ENCODE measurements around the gene ANKRD65. TPM values are rescaled to one million over a fixed set of nuclear protein-coding genes. Genes with fewer than 3 reads are reported as not detected.
A peak's percentile ranks its signal among the peaks of the same experiment; 100 is the strongest.
"Not testable (repeated sequence)": the region's sequence is repeated elsewhere in the genome, so short reads cannot be mapped to it uniquely, and the experiment has no call there.

ANKRD65 gene
- total and polyA plus RNA-seq, 12 donors = 0.22 to 3.4 (median 1.6) TPM

DNA sequence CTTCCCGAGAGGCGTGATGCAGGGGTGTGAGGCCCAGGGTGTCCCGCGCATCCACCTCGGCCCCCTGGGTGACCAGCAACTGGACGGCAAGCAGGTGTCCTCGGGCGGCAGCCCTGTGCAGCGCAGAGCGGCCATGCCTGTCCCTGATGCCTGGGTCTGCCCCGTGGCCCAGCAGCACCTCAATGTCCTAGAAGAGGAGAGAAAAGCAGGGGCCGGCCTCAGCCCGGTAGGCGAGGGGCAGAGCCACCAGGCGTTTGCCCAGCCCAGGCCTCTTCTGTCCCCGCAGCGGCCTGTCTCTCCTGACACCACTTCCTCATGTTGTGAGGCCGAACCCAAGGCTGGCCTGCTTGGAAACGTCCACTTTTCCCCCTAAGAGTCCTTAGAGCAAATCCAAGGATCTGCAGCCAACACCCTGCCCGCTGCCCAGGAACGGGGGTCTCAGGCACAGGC, 1.7 kb downstream of the ANKRD65 start:
- Histone ChIP-seq H3K36me3 (replicated peaks in 1 of 2) (no peaks in the 10 kb centered on the region), H3K4me1 (replicated peaks in 1 of 2) (no peaks in the 10 kb centered on the region), H3K9me3 (replicated peaks in 1 of 3) (no peaks in the 10 kb centered on the region), H3K27me3 (no peaks in the 10 kb centered on the region), H3K27ac (peak overlapping the region in 2 of 5 donors; percentile 38 to 40), H3K4me3 (peak overlapping the region in 1 of 4 donors; percentile 34)
- no peak for DNase-seq
- TF ChIP-seq, protein P1, sequence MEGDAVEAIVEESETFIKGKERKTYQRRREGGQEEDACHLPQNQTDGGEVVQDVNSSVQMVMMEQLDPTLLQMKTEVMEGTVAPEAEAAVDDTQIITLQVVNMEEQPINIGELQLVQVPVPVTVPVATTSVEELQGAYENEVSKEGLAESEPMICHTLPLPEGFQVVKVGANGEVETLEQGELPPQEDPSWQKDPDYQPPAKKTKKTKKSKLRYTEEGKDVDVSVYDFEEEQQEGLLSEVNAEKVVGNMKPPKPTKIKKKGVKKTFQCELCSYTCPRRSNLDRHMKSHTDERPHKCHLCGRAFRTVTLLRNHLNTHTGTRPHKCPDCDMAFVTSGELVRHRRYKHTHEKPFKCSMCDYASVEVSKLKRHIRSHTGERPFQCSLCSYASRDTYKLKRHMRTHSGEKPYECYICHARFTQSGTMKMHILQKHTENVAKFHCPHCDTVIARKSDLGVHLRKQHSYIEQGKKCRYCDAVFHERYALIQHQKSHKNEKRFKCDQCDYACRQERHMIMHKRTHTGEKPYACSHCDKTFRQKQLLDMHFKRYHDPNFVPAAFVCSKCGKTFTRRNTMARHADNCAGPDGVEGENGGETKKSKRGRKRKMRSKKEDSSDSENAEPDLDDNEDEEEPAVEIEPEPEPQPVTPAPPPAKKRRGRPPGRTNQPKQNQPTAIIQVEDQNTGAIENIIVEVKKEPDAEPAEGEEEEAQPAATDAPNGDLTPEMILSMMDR (IDR thresholded peaks at IDR 0.05) = no peak
- no peak for TF ChIP-seq POLR2A (IDR thresholded peaks at IDR 0.05)
- intact Hi-C loops (cut with DNase I) = no loop called here
- 81 to 94% (median 87%) methylated on average over 15 to 21 of the region's 21 CpGs for WGBS, 4 donors

DNA sequence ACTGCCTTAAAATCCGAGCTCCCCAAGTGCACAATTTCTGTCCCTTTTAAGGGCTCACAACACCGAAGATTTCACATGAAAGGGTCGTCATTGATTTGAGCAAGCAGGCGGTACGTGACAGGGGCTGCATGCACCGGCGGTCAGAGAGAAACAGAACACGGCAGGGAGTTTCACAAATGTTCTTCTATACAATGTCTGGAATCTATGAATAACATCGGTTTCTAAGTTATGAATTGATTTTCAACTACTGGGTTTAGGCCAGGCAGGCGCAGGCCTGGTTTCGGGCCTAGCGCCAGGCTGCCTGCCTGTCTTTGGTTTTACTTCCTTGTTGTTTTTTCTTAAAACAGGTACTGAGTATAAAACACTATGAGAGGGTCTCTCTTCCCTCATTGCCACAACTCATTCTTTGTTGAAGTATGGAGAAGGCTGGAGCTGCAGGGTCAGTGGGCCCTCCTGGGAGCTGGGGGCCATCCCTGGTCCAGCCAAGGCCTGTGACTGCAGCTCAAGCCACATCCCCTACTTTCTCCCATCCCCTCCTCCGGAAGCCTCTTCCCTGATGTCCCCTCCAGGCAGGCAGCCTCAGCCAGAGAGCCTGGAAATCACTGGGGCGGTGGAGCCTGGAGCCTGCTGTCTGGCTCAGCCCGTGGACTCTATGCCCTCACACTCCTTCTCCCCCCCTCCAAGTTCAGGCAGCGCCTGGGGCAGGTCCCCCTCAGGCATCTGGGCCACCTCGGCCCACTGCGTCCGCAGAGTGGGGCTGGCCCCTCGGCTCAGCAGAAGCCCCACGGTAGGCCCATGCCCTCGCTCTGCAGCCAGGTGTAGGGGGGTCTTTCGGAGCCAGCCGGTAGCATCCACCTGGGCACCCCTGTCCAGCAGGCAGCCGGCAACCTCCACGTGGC, 2.4 kb downstream of the ANKRD65 start:
- no peak overlapping the region for H3K27ac ChIP-seq
- no peak for DNase-seq

DNA sequence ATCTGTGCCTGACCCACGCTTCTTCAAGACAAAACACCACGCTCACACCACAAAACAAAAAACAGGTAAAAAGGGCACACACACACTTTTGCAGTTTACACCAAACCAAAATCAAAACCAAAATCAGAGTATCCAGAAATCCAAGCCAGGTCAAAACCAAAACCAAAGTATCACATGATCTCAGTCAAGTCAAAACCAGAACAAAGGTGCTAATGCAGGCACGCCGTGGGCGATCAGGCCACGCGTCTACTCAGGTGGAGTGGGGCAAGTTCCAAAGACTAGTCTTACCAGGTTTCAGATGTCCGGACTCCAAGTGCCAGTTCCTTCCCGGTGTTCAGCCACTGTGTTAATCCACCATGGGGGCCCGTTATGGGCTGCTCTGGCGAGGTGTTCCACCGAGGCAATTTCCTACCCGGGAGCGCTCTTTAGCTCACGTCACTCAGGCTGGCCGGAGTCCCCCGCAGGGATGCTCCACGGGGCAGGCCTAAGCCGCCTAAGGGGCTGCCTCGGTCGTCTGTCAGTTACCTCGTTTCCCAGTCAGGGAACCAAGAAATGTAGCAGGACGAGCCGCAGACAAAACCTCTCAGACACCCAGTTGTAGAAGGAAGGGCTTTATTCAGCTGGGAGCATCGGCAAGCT, 3.1 kb downstream of the ANKRD65 start:
- H3K36me3 ChIP-seq (replicated peaks in 1 of 2); H3K4me1 ChIP-seq (replicated peaks in 1 of 2); DNase-seq; H3K4me3 ChIP-seq; intact Hi-C loops (cut with DNase I); H3K27ac ChIP-seq; H3K27me3 ChIP-seq; H3K9me3 ChIP-seq (replicated peaks in 1 of 3): not testable (repeated sequence)
- WGBS, 4 donors = 84 to 90% (median 88%) methylated on average over 22 to 25 of the region's 25 CpGs

More for the DNA sequence above, 2.4 kb downstream of the ANKRD65 start:
- intact Hi-C loops (cut with DNase I) = no loop called here
- Histone ChIP-seq H3K27me3 (no peaks in the 10 kb centered on the region), H3K4me3 (no peak overlapping the region), H3K36me3 (replicated peaks in 1 of 2) (no peaks in the 10 kb centered on the region), H3K9me3 (replicated peaks in 1 of 3) (no peaks in the 10 kb centered on the region), H3K4me1 (replicated peaks in 1 of 2) (no peaks in the 10 kb centered on the region)
- TF ChIP-seq, protein P1 (IDR thresholded peaks at IDR 0.05) = no peak
- TF ChIP-seq POLR2A (IDR thresholded peaks at IDR 0.05) = no peak
- WGBS, 4 donors = 82 to 91% (median 88%) methylated on average over 17 to 26 of the region's 26 CpGs

DNA sequence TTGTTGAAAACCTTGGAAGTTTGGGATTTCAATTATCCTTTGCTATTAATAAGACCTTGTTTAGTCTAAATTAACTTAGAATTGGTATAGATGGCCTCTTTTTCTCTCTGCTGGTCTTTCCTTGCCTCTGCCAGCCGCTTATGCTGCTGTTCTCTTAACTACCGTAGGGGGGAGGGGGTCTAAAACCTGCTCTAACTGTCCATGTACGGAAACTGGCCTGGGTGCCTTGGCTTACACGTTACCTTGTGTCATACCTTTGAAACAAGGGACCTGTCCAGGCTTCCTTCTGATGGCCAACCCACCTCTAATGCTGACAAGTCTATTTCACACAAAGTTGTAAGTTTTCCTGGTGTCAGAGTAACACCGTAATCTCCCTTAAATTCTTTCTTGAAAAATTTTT, 3.7 kb downstream of the ANKRD65 start:
- H3K4me3 ChIP-seq; H3K36me3 ChIP-seq (replicated peaks in 1 of 2); H3K4me1 ChIP-seq (replicated peaks in 1 of 2); H3K9me3 ChIP-seq (replicated peaks in 1 of 3); DNase-seq; H3K27me3 ChIP-seq; H3K27ac ChIP-seq; intact Hi-C loops (cut with DNase I): not testable (repeated sequence)
- WGBS, 4 donors = 74 to 77% (median 76%) methylated on average over 5 of the region's 5 CpGs

DNA sequence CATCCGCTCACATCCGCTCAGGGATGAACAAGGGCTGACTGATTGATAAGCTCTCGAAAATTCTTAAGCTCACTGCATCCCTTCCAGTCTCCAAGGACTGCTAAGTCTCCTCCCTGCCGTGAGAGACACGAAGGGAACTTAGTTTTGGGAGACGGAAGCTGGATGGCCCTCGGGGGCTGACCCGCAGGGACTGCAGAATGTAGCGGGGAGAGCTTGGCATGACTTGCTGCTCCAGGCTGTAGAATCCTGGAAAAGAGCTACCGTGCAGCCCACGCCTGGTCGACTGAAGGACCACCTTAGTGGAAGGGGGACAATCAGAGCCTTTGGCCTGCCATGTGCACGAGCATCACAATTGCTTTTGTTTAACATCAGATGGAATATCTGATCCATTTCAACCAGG, 5.3 kb downstream of the ANKRD65 start:
- no peak for DNase-seq
- intact Hi-C loops (cut with DNase I) = no loop called here
- no peaks in the 10 kb centered on the region for H3K9me3 ChIP-seq (replicated peaks in 1 of 3)
- no peak overlapping the region for H3K27ac ChIP-seq
- H3K4me1 ChIP-seq (replicated peaks in 1 of 2) = no peaks in the 10 kb centered on the region
- H3K27me3 ChIP-seq = no peaks in the 10 kb centered on the region
- no peak overlapping the region for H3K4me3 ChIP-seq
- H3K36me3 ChIP-seq (replicated peaks in 1 of 2) = no peaks in the 10 kb centered on the region
- whole genome bisulfite sequencing, 4 donors = 71 to 77% (median 76%) methylated on average over 13 of the region's 13 CpGs
- TF ChIP-seq, protein P1 (IDR thresholded peaks at IDR 0.05) = no peak
- TF ChIP-seq POLR2A (IDR thresholded peaks at IDR 0.05) = no peak

DNA sequence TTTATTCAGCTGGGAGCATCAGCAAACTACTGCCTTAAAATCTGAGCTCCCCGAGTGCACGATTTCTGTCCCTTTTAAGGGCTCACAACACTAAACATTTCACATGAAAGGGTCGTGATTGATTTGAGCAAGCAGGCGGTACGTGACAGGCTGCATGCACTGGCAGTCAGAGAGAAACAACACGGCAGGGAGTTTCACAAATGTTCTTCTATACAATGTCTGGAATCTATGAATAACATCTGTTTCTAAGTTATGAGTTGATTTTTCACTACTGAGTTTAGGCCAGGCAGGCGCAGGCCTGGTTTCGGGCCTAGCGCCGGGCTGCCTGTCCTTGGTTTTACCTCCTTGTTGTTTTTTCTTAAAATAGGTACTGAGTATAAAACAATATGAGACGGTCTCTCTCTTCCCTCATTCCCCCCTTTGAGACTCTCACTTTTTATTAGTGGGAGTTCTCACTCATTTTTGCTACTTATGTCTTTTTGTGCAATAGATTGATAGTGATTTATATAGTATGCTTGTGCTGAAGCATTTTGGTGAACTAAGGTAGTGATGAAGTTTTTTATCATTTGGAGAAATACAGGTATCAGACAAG, 8.7 kb downstream of the ANKRD65 start:
- H3K36me3 ChIP-seq (replicated peaks in 1 of 2); H3K27ac ChIP-seq; H3K9me3 ChIP-seq (replicated peaks in 1 of 3); intact Hi-C loops (cut with DNase I); H3K27me3 ChIP-seq; H3K4me3 ChIP-seq; DNase-seq: not testable (repeated sequence)
- H3K4me1 ChIP-seq (replicated peaks in 1 of 2) = peaks cover 5 to 12% of the 10 kb centered on the region in 2 donors
- WGBS, 4 donors = 92 to 96% (median 94%) methylated on average over 11 of the region's 11 CpGs
